ENCODE results near the gene PDCD1LG2. TPM values are rescaled to one million over a fixed set of nuclear protein-coding genes. Genes with fewer than 3 reads are reported as not detected.

Gene PDCD1LG2
- total RNA-seq, 6 experiments from 2014 or later: 0.49 to 2.4 (median 1.1) TPM

GRCh38 chr9:5610491-5610890 lies 100.2 kb downstream of the PDCD1LG2 start:
- Histone ChIP-seq H3K4me1 (peaks cover 0 to 9% (median 0%) of the 10 kb centered on the region in 4 donors), H3K27me3 (no peaks in the 10 kb centered on the region), H3K4me3 (no peak overlapping the region), H3K36me3 (no peaks in the 10 kb centered on the region), H3K9me3 (no peaks in the 10 kb centered on the region), H3K27ac (no peak overlapping the region)
- no peak for DNase-seq
- no peak for ATAC-seq
- WGBS (ENCODE audit: insufficient coverage, low coverage, low lambda C conversion rate, missing lambda C conversion rate): 71% methylated on average over 2 of the region's 2 CpGs
- intact Hi-C loops (cut with DNase I): no loop called here
- no peak for TF ChIP-seq CTCF (IDR thresholded peaks at IDR 0.05)
- no peak for TF ChIP-seq POLR2A (IDR thresholded peaks at IDR 0.05)

GRCh38 chr9:5611321-5612184 lies 101.2 kb downstream of the PDCD1LG2 start:
- TF ChIP-seq CTCF (IDR thresholded peaks at IDR 0.05): no peak
- TF ChIP-seq POLR2A (IDR thresholded peaks at IDR 0.05): no peak
- H3K36me3 ChIP-seq: no peaks in the 10 kb centered on the region
- H3K4me3 ChIP-seq: no peak overlapping the region
- H3K4me1 ChIP-seq: peaks cover 0 to 9% (median 0%) of the 10 kb centered on the region in 4 donors
- H3K27ac ChIP-seq: no peak overlapping the region
- ATAC-seq (peak in 2 of 4 donors; percentile 7 to 18), DNase-seq (no peak)
- intact Hi-C loops (cut with DNase I): no loop called here
- H3K27me3 ChIP-seq: no peaks in the 10 kb centered on the region
- 61% methylated on average over 5 of the region's 6 CpGs for WGBS (ENCODE audit: insufficient coverage, low coverage, low lambda C conversion rate, missing lambda C conversion rate)
- no peaks in the 10 kb centered on the region for H3K9me3 ChIP-seq

GRCh38 chr9:5612185-5612530 lies 101.8 kb downstream of the PDCD1LG2 start:
- Histone ChIP-seq H3K27ac (no peak overlapping the region), H3K4me3 (no peak overlapping the region), H3K27me3 (no peaks in the 10 kb centered on the region), H3K36me3 (no peaks in the 10 kb centered on the region), H3K9me3 (no peaks in the 10 kb centered on the region), H3K4me1 (peaks cover 0 to 9% (median 0%) of the 10 kb centered on the region in 4 donors)
- peak in 2 of 4 donors; percentile 55 to 73 for ATAC-seq
- TF ChIP-seq POLR2A (IDR thresholded peaks at IDR 0.05): no peak
- no peak for TF ChIP-seq CTCF (IDR thresholded peaks at IDR 0.05)
- DNase-seq: peak in 1 of 3 donors; percentile 60
- intact Hi-C loops (cut with DNase I): no loop called here

GRCh38 chr9:5614192-5614591 lies 103.9 kb downstream of the PDCD1LG2 start:
- TF ChIP-seq CTCF (IDR thresholded peaks at IDR 0.05) (no peak), POLR2A (IDR thresholded peaks at IDR 0.05) (no peak)
- ATAC-seq (no peak), DNase-seq (no peak)
- no peak overlapping the region for H3K4me3 ChIP-seq
- peaks cover 0 to 6% (median 0%) of the 10 kb centered on the region in 4 donors for H3K4me1 ChIP-seq
- no peaks in the 10 kb centered on the region for H3K36me3 ChIP-seq
- 98% methylated on average over 4 of the region's 4 CpGs for WGBS (ENCODE audit: insufficient coverage, low coverage, low lambda C conversion rate, missing lambda C conversion rate)
- H3K27me3 ChIP-seq: no peaks in the 10 kb centered on the region
- intact Hi-C loops (cut with DNase I): no loop called here
- H3K27ac ChIP-seq: no peak overlapping the region
- H3K9me3 ChIP-seq: no peaks in the 10 kb centered on the region

Measured in right lobe of liver (tissue), 6 donors.